H9 (cell line): Measurements from ENCODE around the gene ZBTB38. TPM values are rescaled to one million over a fixed set of nuclear protein-coding genes. Genes with fewer than 3 reads are reported as not detected.

Experiments used
- DNase-seq: peaks from one replicate; pipeline ENCODE4 v3.0.0-alpha.2; 2017
- H2AFZ ChIP-seq: one replicate; pipeline ENCODE4 v1.6.1; 2013; ENCODE audit warnings: mild to moderate bottlenecking, low read length, control low read depth, moderate library complexity
- H2AK5ac ChIP-seq: 2 replicates; pipeline ENCODE4 v1.6.1; 2013; ENCODE audit warnings: low read length, control low read depth, mixed read lengths; ENCODE audit not compliant: insufficient read length
- H2BK120ac ChIP-seq: one replicate; pipeline ENCODE4 v1.6.1; 2013; ENCODE audit warnings: low read depth, mild to moderate bottlenecking, low read length, control low read depth, inconsistent platforms; ENCODE audit not compliant: poor library complexity, severe bottlenecking
- H2BK12ac ChIP-seq: 2 replicates; pipeline ENCODE4 v1.6.1; 2013; ENCODE audit warnings: low read length, control low read depth, mixed read lengths, low read depth; ENCODE audit not compliant: insufficient read length
- H2BK15ac ChIP-seq: 2 replicates; pipeline ENCODE4 v1.6.1; 2013; ENCODE audit warnings: low read depth, low read length, control low read depth
- H2BK20ac ChIP-seq: one replicate; pipeline ENCODE4 v1.6.1; 2013; ENCODE audit warnings: low read depth, mild to moderate bottlenecking, low read length, control low read depth, inconsistent platforms; ENCODE audit not compliant: poor library complexity, severe bottlenecking
- H2BK5ac ChIP-seq: 2 replicates; pipeline ENCODE4 v1.6.1; 2013; ENCODE audit warnings: low read length, control low read depth, mixed read lengths; ENCODE audit not compliant: insufficient read length
- H3K14ac ChIP-seq: 2 replicates; pipeline ENCODE4 v1.6.1; 2013; ENCODE audit warnings: low read length, control low read depth; ENCODE audit not compliant: insufficient read depth
- H3K18ac ChIP-seq: 2 replicates; pipeline ENCODE4 v1.6.1; 2013; ENCODE audit warnings: low read depth, mild to moderate bottlenecking, mixed read lengths, low read length, control low read depth; ENCODE audit not compliant: insufficient read length
- H3K23ac ChIP-seq: 2 replicates; pipeline ENCODE4 v1.6.1; 2013; ENCODE audit warnings: low read length, control low read depth, mixed read lengths, low read depth; ENCODE audit not compliant: insufficient read length
- H3K23me2 ChIP-seq: 2 replicates; pipeline ENCODE4 v1.6.1; 2013; ENCODE audit warnings: low read depth, mild to moderate bottlenecking, mixed read lengths, low read length, control low read depth; ENCODE audit not compliant: insufficient read length, poor library complexity, severe bottlenecking
- H3K27ac ChIP-seq: 2 replicates; pipeline ENCODE4 v1.5.1; 2013; ENCODE audit warnings: low read length, control low read depth, mixed read lengths, low read depth; ENCODE audit not compliant: insufficient read length
- H3K27me3 ChIP-seq: 2 replicates; pipeline ENCODE4 v1.6.1; 2013; ENCODE audit warnings: low read length, control low read depth, inconsistent platforms; ENCODE audit not compliant: insufficient read depth
- H3K4ac ChIP-seq: 2 replicates; pipeline ENCODE4 v1.6.1; 2013; ENCODE audit warnings: low read depth, mild to moderate bottlenecking, control low read depth, inconsistent platforms, low read length, moderate library complexity
- H3K4me1 ChIP-seq: 2 replicates; pipeline ENCODE4 v1.6.1; 2013; ENCODE audit warnings: low read length, control low read depth, inconsistent platforms; ENCODE audit not compliant: insufficient read depth
- H3K4me2 ChIP-seq: 2 replicates; pipeline ENCODE4 v1.6.1; 2013; ENCODE audit warnings: low read length, control low read depth, mixed read lengths; ENCODE audit not compliant: insufficient read length, insufficient read depth
- H3K56ac ChIP-seq: 2 replicates; pipeline ENCODE4 v1.6.1; 2013; ENCODE audit warnings: low read depth, mild to moderate bottlenecking, mixed read lengths, low read length, control low read depth; ENCODE audit not compliant: insufficient read length
- H3K79me1 ChIP-seq: 2 replicates; pipeline ENCODE4 v1.6.1; 2013; ENCODE audit warnings: low read depth, mild to moderate bottlenecking, moderate library complexity, low read length, control low read depth, inconsistent platforms; ENCODE audit not compliant: insufficient read depth, poor library complexity, severe bottlenecking
- H3K79me2 ChIP-seq: 2 replicates; pipeline ENCODE4 v1.6.1; 2013; ENCODE audit warnings: low read length, control low read depth, inconsistent platforms; ENCODE audit not compliant: insufficient read depth
- H3K9ac ChIP-seq: 2 replicates; pipeline ENCODE4 v1.6.1; 2013; ENCODE audit warnings: low read length, control low read depth, mixed read lengths; ENCODE audit not compliant: insufficient read length; ENCODE audit errors: extremely low read depth
- H3K9me3 ChIP-seq: one replicate; pipeline ENCODE4 v1.6.1; 2013; ENCODE audit warnings: low read depth, low read length, inconsistent platforms; ENCODE audit not compliant: control insufficient read depth
- H3T11ph ChIP-seq: one replicate; pipeline ENCODE4 v1.6.1; 2013; ENCODE audit warnings: mild to moderate bottlenecking, low read length, control low read depth, inconsistent platforms
- H4K20me1 ChIP-seq: one replicate; pipeline ENCODE4 v1.6.1; 2013; ENCODE audit not compliant: control insufficient read depth, insufficient read length, insufficient read depth
- H4K5ac ChIP-seq: 2 replicates; pipeline ENCODE4 v1.6.1; 2013; ENCODE audit warnings: low read depth, mild to moderate bottlenecking, mixed read lengths, low read length, control low read depth; ENCODE audit not compliant: insufficient read length
- H4K8ac ChIP-seq: replicated peaks from 2 replicates; pipeline ENCODE4 v1.6.1; 2013; ENCODE audit warnings: low read length, control low read depth, mixed read lengths, low read depth; ENCODE audit not compliant: insufficient read length
- H4K91ac ChIP-seq: 2 replicates; pipeline ENCODE4 v1.6.1; 2013; ENCODE audit warnings: low read depth, mild to moderate bottlenecking, moderate library complexity, mixed read lengths, low read length, control low read depth; ENCODE audit not compliant: insufficient read length
- H3K27ac Mint-ChIP-seq, 3 experiments: 2 replicates in 2 of 3; 3 replicates in 1 of 3; pipeline ENCODE4 v1.8.0; 2020 to 2021; ENCODE audit warnings: mixed read lengths in 3 of 3, mild to moderate bottlenecking in 1 of 3, moderate library complexity in 1 of 3
- H3K27me3 Mint-ChIP-seq: 2 replicates; pipeline ENCODE4 v1.8.0; 2021; ENCODE audit warnings: low read depth, mild to moderate bottlenecking, moderate library complexity, mixed read lengths
- H3K36me3 Mint-ChIP-seq, 3 experiments: 2 replicates in 2 of 3; 3 replicates in 1 of 3; pipeline ENCODE4 v1.8.0; 2020 to 2021; ENCODE audit warnings: low read depth in 3 of 3, mixed read lengths in 3 of 3; ENCODE audit not compliant: insufficient read depth in 1 of 3
- H3K4me1 Mint-ChIP-seq, 2 experiments: 2 replicates each; pipeline ENCODE4 v1.8.0; 2020; ENCODE audit warnings: mixed read lengths in 2 of 2
- H3K4me3 Mint-ChIP-seq, 2 experiments: 2 replicates in 1 of 2; 3 replicates in 1 of 2; pipeline ENCODE4 v1.8.0; 2020 to 2021; ENCODE audit warnings: mild to moderate bottlenecking in 2 of 2, mixed read lengths in 2 of 2, moderate library complexity in 1 of 2
- H3K9me3 Mint-ChIP-seq, 2 experiments: 2 replicates in 1 of 2; 3 replicates in 1 of 2; pipeline ENCODE4 v1.8.0; 2020; ENCODE audit warnings: mild to moderate bottlenecking in 2 of 2, mixed read lengths in 2 of 2, moderate library complexity in 1 of 2
- CTCF ChIP-seq: fragments of 200-600 bp; sonication (generic); conservative IDR thresholded peaks from 3 replicates; pipeline ENCODE4 v1.8.0; 2021; ENCODE audit warnings: antibody characterized with exemption, mild to moderate bottlenecking
- WGBS: extraction: QIAGEN DNeasy Blood & Tissue Kit; methylation state at CpG from one replicate; pipeline ENCODE4 v1.1.7; 2013; ENCODE audit warnings: missing lambda C conversion rate, low lambda C conversion rate, mixed read lengths; ENCODE audit not compliant: insufficient read length; ENCODE audit errors: extremely low coverage; 5-methylcytosine and 5-hydroxymethylcytosine counted together
- total RNA-seq: library from RNA; stranded (reverse); gene quantifications from 2 replicates; pipeline ENCODE4 v1.2.1, GENCODE V29; 2021

Gene ZBTB38
- total RNA-seq, 1 experiment from 2014 or later = 14.6 TPM

- Histone ChIP-seq H3K27ac (no peak overlapping the region), H4K5ac (no peak overlapping the region), H3K14ac (no peak overlapping the region), H4K8ac (no peak overlapping the region), H3K18ac (no peak overlapping the region), H2BK15ac (no peak overlapping the region), H2BK5ac (no peak overlapping the region), H2AFZ (no peak overlapping the region), H2BK12ac (no peak overlapping the region), H3K56ac (no peak overlapping the region), H3K4ac (no peak overlapping the region), H2AK5ac (no peak overlapping the region), H3K79me1 (no peaks in the 10 kb centered on the region), H3K23ac (no peak overlapping the region), H4K91ac (no peak overlapping the region), H3K4me2 (no peak overlapping the region), H2BK120ac (no peak overlapping the region), H3K79me2 (no peaks in the 10 kb centered on the region), H3K9ac (no peak overlapping the region), H3K27me3 (no peaks in the 10 kb centered on the region), H4K20me1 (no peaks in the 10 kb centered on the region), H3K4me1 (no peaks in the 10 kb centered on the region), H3K9me3 (no peaks in the 10 kb centered on the region), H3K23me2 (no peaks in the 10 kb centered on the region), H3T11ph (no peak overlapping the region), H2BK20ac (no peak overlapping the region)
- no peak overlapping the region for H3K27ac Mint-ChIP-seq
- WGBS = 100% methylated on average over 1 of the region's 1 CpG
- H3K4me3 Mint-ChIP-seq = no peak overlapping the region
- no peak for DNase-seq
- no peaks in the 10 kb centered on the region for H3K36me3 Mint-ChIP-seq
- peaks cover 6% of the 10 kb centered on the region; the same call in 1 of the 2 replicates for H3K27me3 Mint-ChIP-seq
- H3K9me3 Mint-ChIP-seq = no peaks in the 10 kb centered on the region
- TF ChIP-seq CTCF = no peak
- 0 out of 4 replicates have a peak, but pooled peaks cover 0 to 6% of the 10 kb centered on the region in 2 experiments for H3K4me1 Mint-ChIP-seq
Measured at GRCh38 chr3:141341536-141341935, 26.8 kb upstream of the ZBTB38 start.
